Astrocyte (in vitro differentiated cells and primary cell): Measurements from ENCODE around the gene STK39. TPM values are rescaled to one million over a fixed set of nuclear protein-coding genes. Genes with fewer than 3 reads are reported as not detected.

ENCODE experiments used
- DNase-seq: peaks from one replicate; pipeline ENCODE4 v3.0.0-alpha.2; 2010; ENCODE audit warnings: low read depth
- FAIRE-seq: peaks from 2 replicates; lab custom pipeline; 2011; peaks lifted over from hg19 to GRCh38; lab: Jason Lieb, UNC
- H2AFZ ChIP-seq: 2 replicates; pipeline ENCODE4 v1.6.0; 2012; ENCODE audit warnings: low read depth, low read length, inconsistent platforms
- H3K27ac ChIP-seq: 2 replicates; pipeline ENCODE4 v1.5.1; 2011; ENCODE audit warnings: low read depth, low read length, inconsistent platforms
- H3K27me3 ChIP-seq: 2 replicates; pipeline ENCODE4 v1.6.0; 2011; ENCODE audit warnings: low read length, inconsistent platforms; ENCODE audit not compliant: insufficient read depth
- H3K36me3 ChIP-seq: 2 replicates; pipeline ENCODE4 v1.5.1; 2011; ENCODE audit warnings: low read length, inconsistent platforms; ENCODE audit not compliant: insufficient read depth
- H3K4me1 ChIP-seq: 2 replicates; pipeline ENCODE4 v1.5.1; 2011; ENCODE audit warnings: low read length, inconsistent platforms; ENCODE audit not compliant: insufficient read depth
- H3K4me2 ChIP-seq: 2 replicates; pipeline ENCODE4 v1.6.0; 2012; ENCODE audit warnings: low read length, inconsistent platforms
- H3K4me3 ChIP-seq: 2 replicates; pipeline ENCODE4 v1.5.1; 2011; ENCODE audit warnings: low read depth, mild to moderate bottlenecking, low read length, inconsistent platforms; ENCODE audit not compliant: insufficient read depth
- H3K79me2 ChIP-seq: 2 replicates; pipeline ENCODE4 v1.6.0; 2012; ENCODE audit warnings: mild to moderate bottlenecking, low read length, inconsistent platforms; ENCODE audit not compliant: insufficient read depth
- H3K9ac ChIP-seq: 2 replicates; pipeline ENCODE4 v1.6.0; 2012; ENCODE audit warnings: mild to moderate bottlenecking, low read length, inconsistent platforms
- H3K9me3 ChIP-seq: 2 replicates; pipeline ENCODE4 v1.5.1; 2012; ENCODE audit warnings: low read depth, mild to moderate bottlenecking, low read length, inconsistent platforms; ENCODE audit not compliant: insufficient read depth
- H4K20me1 ChIP-seq: 2 replicates; pipeline ENCODE4 v1.6.0; 2012; ENCODE audit warnings: low read length, inconsistent platforms; ENCODE audit not compliant: insufficient read depth
- H3K27ac Mint-ChIP-seq: one replicate; pipeline ENCODE4 v1.8.0; 2021; ENCODE audit warnings: mild to moderate bottlenecking, mixed read lengths; ENCODE audit not compliant: unreplicated experiment
- H3K27me3 Mint-ChIP-seq: one replicate; pipeline ENCODE4 v1.8.0; 2021; ENCODE audit warnings: low read depth, mixed read lengths; ENCODE audit not compliant: unreplicated experiment
- H3K36me3 Mint-ChIP-seq: one replicate; pipeline ENCODE4 v1.8.0; 2021; ENCODE audit warnings: low read depth, mixed read lengths; ENCODE audit not compliant: unreplicated experiment
- H3K4me1 Mint-ChIP-seq: one replicate; pipeline ENCODE4 v1.8.0; 2021; ENCODE audit warnings: low read depth, mixed read lengths; ENCODE audit not compliant: unreplicated experiment
- H3K4me3 Mint-ChIP-seq: one replicate; pipeline ENCODE4 v1.8.0; 2021; ENCODE audit warnings: mild to moderate bottlenecking, moderate library complexity, mixed read lengths; ENCODE audit not compliant: unreplicated experiment
- H3K9me3 Mint-ChIP-seq: one replicate; pipeline ENCODE4 v1.8.0; 2021; ENCODE audit warnings: mild to moderate bottlenecking, mixed read lengths; ENCODE audit not compliant: unreplicated experiment
- EZH2 ChIP-seq: IDR thresholded peaks from 2 replicates; pipeline ENCODE4 v1.6.1; 2012; ENCODE audit warnings: mild to moderate bottlenecking, low read length, inconsistent platforms; ENCODE audit not compliant: insufficient read depth
- total RNA-seq: library from RNA; stranded (reverse); gene quantifications from 2 replicates; pipeline ENCODE4 v1.2.1, GENCODE V29; 2021
- TF ChIP-seq, protein P1 (sequence below): IDR thresholded peaks from 2 replicates; pipeline ENCODE4 v1.5.1; 2011; ENCODE audit warnings: low read depth, mild to moderate bottlenecking, inconsistent platforms, low read length, moderate library complexity; ENCODE audit not compliant: insufficient read depth

The STK39 gene
- total RNA-seq, 1 donor from 2014 or later = 23.4 TPM

DNA sequence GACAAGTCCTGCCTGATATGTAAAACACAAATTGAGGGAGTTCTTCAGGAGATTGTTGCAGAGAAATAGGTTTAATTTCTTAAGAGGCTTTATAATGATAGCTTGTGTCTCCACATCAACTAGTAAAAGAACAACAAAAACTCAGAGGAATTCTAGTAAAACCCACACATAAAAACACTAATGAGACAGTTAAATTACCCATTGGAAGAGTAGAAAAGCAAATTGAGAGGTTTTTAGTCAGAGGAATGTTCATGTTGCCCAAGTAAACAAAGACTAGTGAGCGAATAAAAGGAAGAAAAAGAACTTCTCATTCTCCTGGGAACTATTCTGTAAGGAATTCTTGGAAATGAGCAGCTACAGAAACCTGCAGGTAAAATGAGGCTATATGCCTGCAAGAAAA lies 330.6 kb downstream of the STK39 start:
- no peak overlapping the region for H3K27ac ChIP-seq
- H2AFZ ChIP-seq = no peak overlapping the region
- TF ChIP-seq, protein P1, sequence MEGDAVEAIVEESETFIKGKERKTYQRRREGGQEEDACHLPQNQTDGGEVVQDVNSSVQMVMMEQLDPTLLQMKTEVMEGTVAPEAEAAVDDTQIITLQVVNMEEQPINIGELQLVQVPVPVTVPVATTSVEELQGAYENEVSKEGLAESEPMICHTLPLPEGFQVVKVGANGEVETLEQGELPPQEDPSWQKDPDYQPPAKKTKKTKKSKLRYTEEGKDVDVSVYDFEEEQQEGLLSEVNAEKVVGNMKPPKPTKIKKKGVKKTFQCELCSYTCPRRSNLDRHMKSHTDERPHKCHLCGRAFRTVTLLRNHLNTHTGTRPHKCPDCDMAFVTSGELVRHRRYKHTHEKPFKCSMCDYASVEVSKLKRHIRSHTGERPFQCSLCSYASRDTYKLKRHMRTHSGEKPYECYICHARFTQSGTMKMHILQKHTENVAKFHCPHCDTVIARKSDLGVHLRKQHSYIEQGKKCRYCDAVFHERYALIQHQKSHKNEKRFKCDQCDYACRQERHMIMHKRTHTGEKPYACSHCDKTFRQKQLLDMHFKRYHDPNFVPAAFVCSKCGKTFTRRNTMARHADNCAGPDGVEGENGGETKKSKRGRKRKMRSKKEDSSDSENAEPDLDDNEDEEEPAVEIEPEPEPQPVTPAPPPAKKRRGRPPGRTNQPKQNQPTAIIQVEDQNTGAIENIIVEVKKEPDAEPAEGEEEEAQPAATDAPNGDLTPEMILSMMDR = no peak
- no peak for TF ChIP-seq EZH2
- Mint-ChIP-seq H3K4me3 (no peak overlapping the region), H3K36me3 (no peaks in the 10 kb centered on the region), H3K4me1 (no peaks in the 10 kb centered on the region), H3K27ac (no peak overlapping the region), H3K9me3 (no peaks in the 10 kb centered on the region), H3K27me3 (no peaks in the 10 kb centered on the region)
- H3K9ac ChIP-seq = no peak overlapping the region
- FAIRE-seq (no peak), DNase-seq (no peak)
- H3K27me3 ChIP-seq = no peaks in the 10 kb centered on the region
- H3K79me2 ChIP-seq = no peaks in the 10 kb centered on the region
- H3K4me3 ChIP-seq = no peak overlapping the region
- no peaks in the 10 kb centered on the region for H3K9me3 ChIP-seq
- no peak overlapping the region for H3K4me2 ChIP-seq
- H3K36me3 ChIP-seq = no peaks in the 10 kb centered on the region
- H4K20me1 ChIP-seq = no peaks in the 10 kb centered on the region
- H3K4me1 ChIP-seq = no peaks in the 10 kb centered on the region

DNA sequence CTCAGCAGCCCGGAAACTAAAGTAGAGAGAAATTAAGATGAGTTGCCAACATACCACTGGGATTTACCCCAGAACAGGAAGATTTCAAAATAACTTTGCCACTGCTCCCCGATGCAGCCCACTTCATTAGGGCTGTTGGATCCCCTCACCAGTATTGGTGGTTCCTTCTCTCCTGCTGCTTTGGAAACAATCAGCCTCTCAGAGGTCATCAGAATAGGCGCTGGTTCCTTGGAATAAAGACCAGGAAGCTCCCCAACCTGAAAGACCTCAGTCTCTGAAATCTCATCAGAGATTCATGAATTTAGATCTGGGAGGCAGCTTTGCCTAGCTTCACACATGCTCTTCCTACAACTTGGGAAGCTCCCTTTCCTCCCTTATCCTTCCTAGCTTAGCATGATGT lies 332.4 kb downstream of the STK39 start:
- H4K20me1 ChIP-seq = no peaks in the 10 kb centered on the region
- H3K36me3 ChIP-seq = no peaks in the 10 kb centered on the region
- no peaks in the 10 kb centered on the region for H3K4me1 ChIP-seq
- H3K79me2 ChIP-seq = no peaks in the 10 kb centered on the region
- H3K4me3 Mint-ChIP-seq = no peak overlapping the region
- H3K27me3 ChIP-seq = no peaks in the 10 kb centered on the region
- no peak overlapping the region for H2AFZ ChIP-seq
- FAIRE-seq (no peak), DNase-seq (no peak)
- no peak overlapping the region for H3K4me3 ChIP-seq
- no peaks in the 10 kb centered on the region for H3K27me3 Mint-ChIP-seq
- TF ChIP-seq, protein P1 = no peak
- TF ChIP-seq EZH2 = no peak
- no peaks in the 10 kb centered on the region for H3K4me1 Mint-ChIP-seq
- no peaks in the 10 kb centered on the region for H3K9me3 Mint-ChIP-seq
- no peaks in the 10 kb centered on the region for H3K9me3 ChIP-seq
- no peak overlapping the region for H3K9ac ChIP-seq
- no peak overlapping the region for H3K27ac Mint-ChIP-seq
- no peak overlapping the region for H3K27ac ChIP-seq
- no peak overlapping the region for H3K4me2 ChIP-seq
- H3K36me3 Mint-ChIP-seq = no peaks in the 10 kb centered on the region

DNA sequence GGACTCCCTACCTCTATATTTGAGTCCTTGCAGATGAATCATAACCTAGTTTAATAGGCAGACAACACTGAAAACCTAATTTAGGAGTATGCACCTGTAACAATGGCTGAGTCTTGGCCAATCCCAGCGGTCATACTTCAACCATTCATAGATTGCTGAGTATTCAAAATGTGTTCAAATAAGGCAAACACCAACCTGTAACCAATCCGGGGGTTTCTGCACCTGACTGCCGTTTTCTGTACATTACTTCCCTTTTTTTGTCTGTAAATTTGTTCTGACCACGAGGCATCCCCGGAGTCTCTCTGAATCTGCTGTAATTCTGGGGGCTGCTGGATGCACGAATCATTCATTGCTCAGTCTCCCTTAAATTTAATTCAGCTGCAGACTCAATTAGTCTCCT lies 338.6 kb downstream of the STK39 start:
- Mint-ChIP-seq H3K27ac (no peak overlapping the region), H3K27me3 (peaks cover 6% of the 10 kb centered on the region), H3K36me3 (no peaks in the 10 kb centered on the region), H3K4me3 (no peak overlapping the region), H3K4me1 (no peaks in the 10 kb centered on the region), H3K9me3 (peaks cover 2% of the 10 kb centered on the region)
- Histone ChIP-seq H3K4me3 (no peak overlapping the region), H3K9me3 (no peaks in the 10 kb centered on the region), H3K9ac (no peak overlapping the region), H2AFZ (no peak overlapping the region), H3K36me3 (no peaks in the 10 kb centered on the region), H3K27me3 (no peaks in the 10 kb centered on the region), H3K4me2 (no peak overlapping the region), H4K20me1 (no peaks in the 10 kb centered on the region), H3K79me2 (no peaks in the 10 kb centered on the region), H3K4me1 (no peaks in the 10 kb centered on the region), H3K27ac (no peak overlapping the region)
- no peak for FAIRE-seq
- TF ChIP-seq EZH2 = no peak
- TF ChIP-seq, protein P1 = no peak
- DNase-seq = no peak
